ENCODE measurements around the gene MYZAP. TPM values are rescaled to one million over a fixed set of nuclear protein-coding genes. Genes with fewer than 3 reads are reported as not detected.
A peak's percentile ranks its signal among the peaks of the same experiment; 100 is the strongest.

Gene MYZAP
- total RNA-seq, 1 experiment from 2014 or later: not detected

DNA sequence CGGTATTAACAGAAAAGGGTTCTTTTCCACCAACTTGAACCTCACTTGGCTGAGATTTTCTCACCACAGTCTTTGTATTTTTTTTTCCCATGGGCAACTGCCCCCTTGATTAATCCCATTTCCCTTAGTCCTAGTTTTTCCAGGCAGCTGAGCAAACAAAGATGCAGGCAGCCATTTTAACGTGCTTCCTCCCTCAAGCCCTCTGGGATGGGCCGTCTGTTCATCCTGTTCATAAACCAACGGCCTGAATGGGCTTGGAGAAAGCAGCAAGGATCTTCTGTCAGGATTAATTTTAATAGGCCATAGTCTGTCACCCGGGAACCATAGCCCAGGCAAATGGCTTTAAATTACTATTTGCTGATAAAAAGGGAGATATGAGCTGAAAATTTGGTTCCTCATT, 104.4 kb downstream of the MYZAP start:
- DNase-seq (ENCODE audit: low read depth in 1 of 2, low spot score in 2 of 2): no peak
- no peak overlapping the region for H3K27ac ChIP-seq
- H3K9me3 ChIP-seq (replicated peaks): no peaks in the 10 kb centered on the region
- H3K36me3 ChIP-seq: no peaks in the 10 kb centered on the region
- no peaks in the 10 kb centered on the region for H3K27me3 ChIP-seq (replicated peaks)
- H3K4me3 ChIP-seq: no peak overlapping the region
- no peaks in the 10 kb centered on the region for H3K4me1 ChIP-seq (replicated peaks)

DNA sequence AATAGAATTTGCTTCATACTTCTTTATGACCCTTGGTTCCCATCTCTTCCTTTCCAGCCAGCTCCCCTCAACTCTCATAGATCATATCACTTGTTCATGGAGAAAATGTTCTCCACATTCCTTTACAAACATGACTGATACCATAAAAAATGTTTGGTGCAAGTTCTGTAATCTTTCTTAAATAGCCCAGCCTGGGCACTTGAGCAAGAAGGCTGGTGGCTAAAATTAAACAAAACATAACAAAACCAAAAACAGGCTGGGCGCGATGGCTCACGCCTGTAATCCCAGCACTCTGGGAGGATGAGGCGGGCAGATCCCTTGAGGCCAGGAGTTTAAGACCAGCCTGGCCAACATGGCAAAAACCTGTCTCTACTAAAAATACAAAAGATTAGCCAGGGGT, 105.9 kb downstream of the MYZAP start:
- H3K27me3 ChIP-seq (replicated peaks): no peaks in the 10 kb centered on the region
- no peak overlapping the region for H3K4me3 ChIP-seq
- no peaks in the 10 kb centered on the region for H3K4me1 ChIP-seq (replicated peaks)
- H3K36me3 ChIP-seq: no peaks in the 10 kb centered on the region
- no peak overlapping the region for H3K27ac ChIP-seq
- H3K9me3 ChIP-seq (replicated peaks): no peaks in the 10 kb centered on the region
- no peak for DNase-seq (ENCODE audit: low read depth in 1 of 2, low spot score in 2 of 2)

DNA sequence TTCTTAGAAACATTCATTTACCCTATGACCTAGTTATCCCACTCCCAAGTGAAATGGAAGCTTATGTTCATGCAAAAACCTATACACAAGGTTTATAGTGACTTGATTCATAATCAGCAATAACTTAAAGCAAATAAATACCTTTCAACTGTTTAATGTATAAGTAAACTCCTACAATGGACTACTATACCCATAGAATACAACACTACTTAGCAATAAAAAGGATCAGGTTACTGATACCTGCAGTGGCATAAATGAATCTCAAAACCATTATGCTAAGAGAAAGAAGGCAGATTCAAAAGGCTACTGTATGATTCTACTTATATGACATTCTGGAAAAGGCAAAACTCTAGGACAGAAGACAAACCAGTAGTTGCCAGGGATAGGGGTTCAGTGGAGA, 106.5 kb downstream of the MYZAP start:
- Histone ChIP-seq H3K4me3 (no peak overlapping the region), H3K27me3 (replicated peaks) (no peaks in the 10 kb centered on the region), H3K4me1 (replicated peaks) (0 out of 2 replicates have a peak, but pooled peaks cover 1% of the 10 kb centered on the region), H3K27ac (no peak overlapping the region), H3K36me3 (no peaks in the 10 kb centered on the region), H3K9me3 (replicated peaks) (no peaks in the 10 kb centered on the region)
- DNase-seq (ENCODE audit: low read depth in 1 of 2, low spot score in 2 of 2): no peak

DNA sequence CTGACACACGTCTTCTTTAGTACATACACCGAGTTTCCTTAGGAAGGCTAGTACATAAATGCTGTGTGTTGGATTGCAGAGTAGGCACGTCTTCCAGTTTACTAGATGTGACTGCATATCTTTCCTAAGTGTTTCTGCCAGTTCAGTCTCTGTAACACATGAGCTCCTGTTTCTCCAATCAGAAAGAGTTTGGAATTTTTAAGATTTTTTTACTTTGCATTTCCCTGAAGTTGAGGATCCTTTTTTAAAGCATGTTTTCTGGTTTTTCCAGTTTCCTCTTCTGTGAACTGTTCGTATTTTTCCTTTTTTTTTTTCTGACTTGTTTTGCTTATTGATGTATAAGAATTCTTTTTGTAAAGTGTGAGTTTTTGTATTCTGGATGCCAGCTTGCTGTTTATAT, 107.3 kb downstream of the MYZAP start:
- no peak for DNase-seq (ENCODE audit: low read depth in 1 of 2, low spot score in 2 of 2)
- H3K4me3 ChIP-seq: no peak overlapping the region
- no peaks in the 10 kb centered on the region for H3K9me3 ChIP-seq (replicated peaks)
- no peak overlapping the region for H3K27ac ChIP-seq
- no peaks in the 10 kb centered on the region for H3K27me3 ChIP-seq (replicated peaks)
- H3K36me3 ChIP-seq: no peaks in the 10 kb centered on the region
- H3K4me1 ChIP-seq (replicated peaks): 0 out of 2 replicates have a peak, but pooled peaks cover 5% of the 10 kb centered on the region

DNA sequence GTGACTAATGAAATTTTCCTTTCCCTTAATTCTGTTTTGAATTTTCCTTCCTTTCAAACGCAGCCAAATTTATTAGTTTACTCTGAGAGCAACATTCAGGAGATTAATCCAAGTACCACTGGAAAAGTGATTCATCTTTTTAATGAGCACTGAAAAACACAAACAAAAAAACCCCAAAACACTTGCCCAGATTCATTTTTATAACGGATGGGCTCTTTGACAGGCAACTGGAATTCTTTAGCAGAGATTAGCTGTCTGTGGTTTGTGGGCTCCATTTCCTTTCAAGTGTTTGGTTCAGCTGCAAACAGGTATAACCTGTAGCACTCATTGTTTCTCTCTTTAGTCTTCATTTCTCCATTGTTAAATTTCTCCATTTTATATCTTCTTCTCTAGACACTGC, 111.7 kb downstream of the MYZAP start:
- H3K27ac ChIP-seq: no peak overlapping the region
- no peak for DNase-seq (ENCODE audit: low read depth in 1 of 2, low spot score in 2 of 2)
- peaks cover 15% of the 10 kb centered on the region; the same call in 1 of the 2 replicates for H3K4me1 ChIP-seq (replicated peaks)
- no peaks in the 10 kb centered on the region for H3K9me3 ChIP-seq (replicated peaks)
- H3K36me3 ChIP-seq: peaks cover 7% of the 10 kb centered on the region
- H3K4me3 ChIP-seq: no peak overlapping the region
- H3K27me3 ChIP-seq (replicated peaks): no peaks in the 10 kb centered on the region

DNA sequence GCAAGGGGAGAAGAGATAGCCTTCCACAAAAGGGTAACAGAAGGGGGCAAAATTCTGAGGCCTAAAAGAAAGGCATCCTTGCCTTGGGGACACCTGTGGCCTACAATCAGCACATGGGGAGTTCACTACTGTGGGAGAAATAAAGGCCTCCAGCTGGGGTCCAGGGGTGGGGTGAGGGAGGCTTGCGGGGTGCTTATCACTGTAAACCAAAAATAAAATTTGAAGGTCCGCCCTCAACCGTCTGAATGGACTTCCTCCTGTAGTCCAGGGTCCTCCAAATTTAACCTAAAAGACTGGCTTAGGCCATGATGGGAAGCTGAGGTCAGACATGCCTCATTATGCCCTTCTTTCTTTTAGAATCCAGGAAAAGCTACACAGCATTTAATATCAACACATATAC, 112.7 kb downstream of the MYZAP start:
- DNase-seq (ENCODE audit: low read depth in 1 of 2, low spot score in 2 of 2): no peak
- H3K4me1 ChIP-seq (replicated peaks): peaks cover 15% of the 10 kb centered on the region; the same call in 1 of the 2 replicates
- no peaks in the 10 kb centered on the region for H3K27me3 ChIP-seq (replicated peaks)
- H3K27ac ChIP-seq: no peak overlapping the region
- peaks cover 16% of the 10 kb centered on the region for H3K36me3 ChIP-seq
- H3K9me3 ChIP-seq (replicated peaks): no peaks in the 10 kb centered on the region
- no peak overlapping the region for H3K4me3 ChIP-seq

DNA sequence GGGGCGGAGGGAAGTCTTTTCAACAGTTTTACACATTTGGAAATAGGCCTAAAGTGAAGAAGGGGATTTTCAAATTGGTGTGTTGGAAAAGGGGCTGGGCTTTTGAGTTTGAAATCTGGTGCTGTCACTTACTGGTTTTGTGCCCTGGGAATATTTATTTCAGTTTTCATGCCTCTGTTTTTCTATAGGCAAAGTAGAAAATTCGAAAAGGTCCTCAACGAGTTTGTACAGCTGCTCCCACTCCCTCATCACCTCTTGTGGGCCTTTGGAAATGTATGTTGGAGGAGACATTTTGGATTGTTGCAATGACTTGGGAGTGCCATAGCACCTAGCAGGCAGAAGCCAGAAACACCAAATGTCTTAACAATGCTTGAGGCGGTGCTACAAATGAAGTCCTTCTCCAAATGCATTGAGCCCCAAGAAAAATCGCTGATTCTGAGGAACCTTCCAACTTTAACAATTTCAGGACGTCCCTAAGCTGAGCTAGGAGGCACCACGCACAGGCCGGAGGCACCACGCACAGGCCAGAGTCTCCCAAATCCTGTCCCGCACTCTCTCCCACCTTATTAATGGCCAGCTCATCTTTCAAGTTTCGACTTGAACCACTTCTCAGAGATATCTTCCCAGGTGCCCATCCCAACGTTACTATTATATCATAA, 114.2 kb downstream of the MYZAP start:
- H3K4me1 ChIP-seq (replicated peaks): peaks cover 15% of the 10 kb centered on the region; the same call in 1 of the 2 replicates
- peaks cover 31% of the 10 kb centered on the region for H3K36me3 ChIP-seq
- H3K9me3 ChIP-seq (replicated peaks): no peaks in the 10 kb centered on the region
- DNase-seq (ENCODE audit: low read depth in 1 of 2, low spot score in 2 of 2): no peak
- H3K27me3 ChIP-seq (replicated peaks): no peaks in the 10 kb centered on the region
- peak overlapping the region; percentile 86 for H3K4me3 ChIP-seq
- H3K27ac ChIP-seq: peak overlapping the region; percentile 92

DNA sequence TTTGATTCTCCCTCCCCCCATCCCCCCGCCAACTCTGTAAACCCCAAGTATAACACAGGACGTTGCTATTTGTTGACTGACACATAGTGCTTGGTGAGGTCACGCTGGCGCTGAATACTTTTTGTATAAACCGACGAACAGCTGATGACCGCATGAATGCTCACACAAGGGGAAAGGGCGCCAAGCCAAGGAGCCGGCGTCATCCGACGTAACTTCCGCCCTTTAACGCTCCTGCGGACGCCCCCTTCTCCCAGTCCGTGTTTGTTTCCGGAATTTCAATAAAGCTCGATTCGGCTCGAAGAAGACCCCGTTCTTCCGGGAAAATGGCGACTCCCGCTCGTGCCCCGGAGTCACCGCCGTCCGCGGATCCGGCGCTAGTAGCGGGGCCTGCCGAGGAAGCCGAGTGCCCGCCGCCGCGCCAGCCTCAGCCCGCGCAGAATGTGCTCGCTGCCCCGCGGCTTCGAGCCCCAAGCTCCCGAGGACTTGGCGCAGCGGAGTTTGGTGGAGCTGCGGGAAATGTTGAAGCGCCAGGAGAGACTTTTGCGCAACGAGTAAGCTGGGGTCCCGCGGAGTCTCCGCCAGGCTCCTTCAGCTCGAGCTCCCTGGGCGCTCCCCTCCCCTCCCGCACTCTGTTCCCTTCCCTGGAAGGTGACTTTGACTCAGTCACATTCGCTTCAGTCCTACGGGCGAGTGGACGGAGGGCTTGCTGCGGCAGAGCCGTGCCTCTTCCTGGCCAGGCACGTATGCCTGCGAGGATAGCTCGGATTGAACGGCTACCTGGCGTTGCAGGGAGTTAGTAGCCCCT, 114.9 kb downstream of the MYZAP start, which contains the start of gene POLR2M:
TSS of gene POLR2M (plus strand) at position 310 of the 805 bp plus-strand sequence. CDS start at position 439, 129 bp downstream.
- Histone ChIP-seq H3K27ac (peak within 1 kb of the TSS; percentile 92), H3K36me3 (peaks cover 38% of the 10 kb centered on the region), H3K9me3 (replicated peaks) (no peaks in the 10 kb centered on the region), H3K4me3 (peak within 1 kb of the TSS; percentile 86), H3K4me1 (replicated peaks) (peaks cover 15% of the 10 kb centered on the region; the same call in 1 of the 2 replicates), H3K27me3 (replicated peaks) (no peaks in the 10 kb centered on the region)
- DNase-seq (ENCODE audit: low read depth in 1 of 2, low spot score in 2 of 2): peak; percentile 94 to 97

DNA sequence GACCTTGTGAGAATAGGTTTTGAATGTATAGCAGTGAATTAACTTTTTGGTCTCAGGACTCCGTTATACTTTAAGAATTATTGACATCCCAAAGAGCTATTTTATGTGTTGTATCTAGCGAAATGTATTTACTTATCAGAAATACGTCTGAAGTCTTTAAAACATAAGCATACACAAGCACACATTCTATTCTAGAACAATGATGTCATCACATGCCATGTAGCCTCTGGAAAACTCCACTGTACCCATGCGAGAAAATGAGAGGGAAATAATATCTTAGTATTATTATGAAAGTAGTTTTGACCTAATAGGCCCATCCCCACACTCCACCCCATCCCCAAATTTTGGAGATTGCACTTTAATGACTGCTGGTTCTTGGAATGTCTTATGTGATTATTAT, 116.3 kb downstream of the MYZAP start:
- no peaks in the 10 kb centered on the region for H3K27me3 ChIP-seq (replicated peaks)
- peak in 1 of 2 experiments; percentile 28 for DNase-seq (ENCODE audit: low read depth in 1 of 2, low spot score in 2 of 2)
- peaks cover 52% of the 10 kb centered on the region for H3K36me3 ChIP-seq
- H3K27ac ChIP-seq: peak overlapping the region; percentile 92
- no peaks in the 10 kb centered on the region for H3K9me3 ChIP-seq (replicated peaks)
- peaks cover 15% of the 10 kb centered on the region; the same call in 1 of the 2 replicates for H3K4me1 ChIP-seq (replicated peaks)
- peak overlapping the region; percentile 86 for H3K4me3 ChIP-seq

DNA sequence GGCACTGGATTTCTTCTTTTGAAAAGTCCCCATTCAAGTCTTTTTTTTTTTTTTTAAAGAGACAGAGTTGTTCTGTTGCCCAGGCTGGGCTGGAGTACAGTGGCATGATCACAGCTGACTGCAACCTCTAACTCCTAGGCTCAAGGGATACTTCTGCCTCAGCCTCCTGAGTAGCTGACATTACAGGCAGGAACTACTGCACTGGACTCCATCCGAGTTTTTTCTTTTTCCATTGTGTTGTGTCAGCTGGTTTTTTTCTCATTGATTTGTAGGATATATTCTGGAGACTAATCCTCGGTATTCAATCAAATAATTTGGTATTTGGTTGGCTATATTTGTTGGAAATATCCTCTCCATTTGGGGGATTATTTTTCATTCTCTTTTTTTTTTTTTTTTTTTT, 126.6 kb downstream of the MYZAP start:
- Histone ChIP-seq H3K27me3 (replicated peaks) (no peaks in the 10 kb centered on the region), H3K4me1 (replicated peaks) (no peaks in the 10 kb centered on the region), H3K4me3 (no peak overlapping the region), H3K9me3 (replicated peaks) (0 out of 2 replicates have a peak, but pooled peaks cover 1% of the 10 kb centered on the region), H3K27ac (no peak overlapping the region), H3K36me3 (peaks cover 22% of the 10 kb centered on the region)
- DNase-seq (ENCODE audit: low read depth in 1 of 2, low spot score in 2 of 2): no peak

DNA sequence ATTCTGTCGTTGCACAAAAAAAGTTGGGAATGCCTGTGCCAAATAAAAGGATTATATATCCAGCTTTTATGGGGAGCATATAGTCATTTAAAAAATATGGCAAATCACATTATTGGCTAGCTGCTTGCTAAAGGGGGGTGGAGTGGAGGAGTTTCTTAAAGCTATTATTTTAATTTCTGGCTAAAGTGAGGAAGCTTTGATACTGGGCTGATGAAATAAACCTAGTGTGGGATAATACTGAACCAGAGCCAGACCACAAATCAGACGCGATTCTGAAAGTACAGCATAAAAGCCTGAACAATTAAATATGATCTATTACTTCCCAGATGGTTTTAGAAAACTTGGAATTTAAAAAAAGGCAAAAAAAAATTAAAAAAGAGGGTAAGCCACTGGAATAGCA, 129.2 kb downstream of the MYZAP start:
- Histone ChIP-seq H3K4me1 (replicated peaks) (no peaks in the 10 kb centered on the region), H3K27me3 (replicated peaks) (no peaks in the 10 kb centered on the region), H3K9me3 (replicated peaks) (no peaks in the 10 kb centered on the region), H3K4me3 (no peak overlapping the region), H3K36me3 (0 out of 2 replicates have a peak, but pooled peaks cover 12% of the 10 kb centered on the region), H3K27ac (no peak overlapping the region)
- DNase-seq (ENCODE audit: low read depth in 1 of 2, low spot score in 2 of 2): no peak

DNA sequence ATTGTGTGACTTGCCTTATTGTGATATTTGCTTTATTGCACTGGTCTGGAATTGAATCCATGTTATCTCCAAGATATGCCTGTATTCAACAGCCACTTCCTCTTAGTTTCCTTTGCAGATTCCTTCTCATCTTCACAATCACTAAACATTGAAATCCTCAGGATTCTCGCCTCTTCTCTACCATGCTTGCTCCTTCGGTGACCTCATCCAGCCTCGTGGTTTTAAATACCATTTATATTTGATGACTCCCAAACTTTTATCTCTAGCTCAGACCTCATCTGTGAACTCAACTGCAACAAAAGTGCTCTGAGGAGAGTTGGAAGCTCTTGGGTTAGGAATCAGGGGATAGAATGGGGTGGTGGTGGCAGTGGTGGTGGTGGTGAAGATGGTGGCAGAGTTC, 134.7 kb downstream of the MYZAP start:
- DNase-seq (ENCODE audit: low read depth in 1 of 2, low spot score in 2 of 2): no peak
- H3K4me1 ChIP-seq (replicated peaks): no peaks in the 10 kb centered on the region
- H3K9me3 ChIP-seq (replicated peaks): no peaks in the 10 kb centered on the region
- H3K4me3 ChIP-seq: no peak overlapping the region
- H3K27ac ChIP-seq: no peak overlapping the region
- no peaks in the 10 kb centered on the region for H3K27me3 ChIP-seq (replicated peaks)
- no peaks in the 10 kb centered on the region for H3K36me3 ChIP-seq

DNA sequence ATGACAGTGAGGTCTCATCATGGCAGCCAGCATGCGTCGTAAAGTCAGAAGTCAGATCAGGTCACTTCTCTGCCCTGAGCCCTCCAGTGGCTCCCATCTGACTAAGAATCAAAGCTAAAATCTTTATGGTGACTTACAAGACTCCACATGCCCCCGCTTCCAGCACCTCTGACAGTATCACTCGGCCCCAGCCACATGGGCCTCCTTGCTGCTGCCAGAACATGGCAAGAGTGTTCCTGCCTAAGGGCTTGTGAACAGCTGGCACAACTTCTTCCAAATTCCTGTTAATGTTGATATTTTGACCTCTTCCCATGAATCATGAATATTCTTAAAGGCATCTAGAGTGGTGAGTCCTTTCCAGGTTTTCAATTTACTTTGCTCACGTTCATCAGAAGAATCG, 135.3 kb downstream of the MYZAP start:
- no peaks in the 10 kb centered on the region for H3K4me1 ChIP-seq (replicated peaks)
- H3K9me3 ChIP-seq (replicated peaks): no peaks in the 10 kb centered on the region
- H3K27me3 ChIP-seq (replicated peaks): no peaks in the 10 kb centered on the region
- DNase-seq (ENCODE audit: low read depth in 1 of 2, low spot score in 2 of 2): no peak
- no peaks in the 10 kb centered on the region for H3K36me3 ChIP-seq
- H3K4me3 ChIP-seq: no peak overlapping the region
- no peak overlapping the region for H3K27ac ChIP-seq

DNA sequence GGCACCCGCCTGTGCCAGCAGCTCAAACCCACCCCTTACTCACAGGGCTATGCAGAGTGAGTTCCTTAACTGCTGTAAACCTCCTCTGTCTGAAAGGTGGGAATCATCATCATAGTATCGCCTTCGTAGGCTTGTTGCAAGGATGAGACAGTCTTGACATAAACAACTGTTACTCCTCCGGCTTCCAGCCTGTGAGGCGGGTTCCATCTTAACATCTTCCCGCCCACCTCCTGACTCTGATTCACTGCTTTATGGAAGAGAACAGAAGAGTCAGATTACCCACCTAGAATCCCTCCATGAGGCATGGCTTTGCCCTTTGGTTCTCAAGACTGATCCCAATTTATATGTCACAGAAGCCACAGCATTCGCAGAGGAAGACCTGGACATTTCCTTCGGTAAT, 136.7 kb downstream of the MYZAP start:
- Histone ChIP-seq H3K27me3 (replicated peaks) (no peaks in the 10 kb centered on the region), H3K4me3 (no peak overlapping the region), H3K9me3 (replicated peaks) (no peaks in the 10 kb centered on the region), H3K4me1 (replicated peaks) (no peaks in the 10 kb centered on the region; the same call in 1 of the 2 replicates), H3K36me3 (no peaks in the 10 kb centered on the region), H3K27ac (no peak overlapping the region)
- no peak for DNase-seq (ENCODE audit: low read depth in 1 of 2, low spot score in 2 of 2)
